GM12801 (cell line): Measurements from ENCODE around the gene VPS9D1.

Experiments used
- CTCF ChIP-seq: IDR thresholded peaks from one replicate; pipeline ENCODE4 v1.5.1; 2011; ENCODE audit warnings: control low read depth; ENCODE audit not compliant: insufficient read length; ENCODE audit errors: extremely low read depth

Gene VPS9D1

GRCh38 chr16:89686520-89687091 is 34.1 kb downstream of the VPS9D1 start, which contains the start of gene CDK10:
TSS of gene CDK10 (plus strand) at chr16:89686689. CDS start at chr16:89686711, 22 bp downstream.
- TF ChIP-seq CTCF, result no peak

- no peak for TF ChIP-seq CTCF
Observed at GRCh38 chr16:89685916-89686315, 34.8 kb downstream of the VPS9D1 start.

GRCh38 chr16:89678258-89678657 is 42.4 kb downstream of the VPS9D1 start:
- no peak for TF ChIP-seq CTCF

GRCh38 chr16:89672177-89672941 is 48.3 kb downstream of the VPS9D1 start:
- TF ChIP-seq CTCF, result no peak

GRCh38 chr16:89670496-89671431 is 49.9 kb downstream of the VPS9D1 start:
- no peak for TF ChIP-seq CTCF

GRCh38 chr16:89669755-89670154 is 50.9 kb downstream of the VPS9D1 start:
- no peak for TF ChIP-seq CTCF

GRCh38 chr16:89668790-89669158 is 51.9 kb downstream of the VPS9D1 start:
- TF ChIP-seq CTCF, result no peak
